ENCODE results near the gene CCNG2. TPM values are rescaled to one million over a fixed set of nuclear protein-coding genes. Genes with fewer than 3 reads are reported as not detected.

CCNG2 gene
- total RNA-seq, 4 donors from 2014 or later = 21.0 to 36.7 (median 27.9) TPM

DNA sequence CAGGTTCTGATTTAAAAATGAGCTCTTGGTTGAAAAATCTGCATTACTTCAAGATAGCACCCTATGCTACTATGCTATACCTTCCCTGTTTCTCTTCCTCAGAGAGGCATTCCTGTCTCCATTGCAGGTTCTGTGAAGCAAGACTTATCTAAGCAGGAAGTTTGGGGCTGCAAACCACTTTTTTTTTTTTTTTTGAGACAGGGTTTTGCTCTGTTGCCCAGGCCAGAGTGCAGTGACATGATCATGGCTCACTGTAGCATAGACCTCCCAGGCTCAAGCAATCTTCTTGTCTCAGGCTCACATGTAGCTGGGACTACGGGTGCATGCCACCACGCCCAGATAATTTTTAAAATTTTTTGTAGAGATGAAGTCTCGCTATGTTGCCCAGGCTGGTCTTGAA, 4.0 kb upstream of the CCNG2 start:
- no peak for TF ChIP-seq POLR2A (IDR thresholded peaks at IDR 0.05)
- TF ChIP-seq EP300 (IDR thresholded peaks at IDR 0.05) = no peak
- TF ChIP-seq CTCF (IDR thresholded peaks at IDR 0.05) = no peak
- WGBS, 2 donors = 79 to 86% methylated on average over 3 of the region's 3 CpGs
- no peaks in the 10 kb centered on the region for H3K36me3 ChIP-seq

DNA sequence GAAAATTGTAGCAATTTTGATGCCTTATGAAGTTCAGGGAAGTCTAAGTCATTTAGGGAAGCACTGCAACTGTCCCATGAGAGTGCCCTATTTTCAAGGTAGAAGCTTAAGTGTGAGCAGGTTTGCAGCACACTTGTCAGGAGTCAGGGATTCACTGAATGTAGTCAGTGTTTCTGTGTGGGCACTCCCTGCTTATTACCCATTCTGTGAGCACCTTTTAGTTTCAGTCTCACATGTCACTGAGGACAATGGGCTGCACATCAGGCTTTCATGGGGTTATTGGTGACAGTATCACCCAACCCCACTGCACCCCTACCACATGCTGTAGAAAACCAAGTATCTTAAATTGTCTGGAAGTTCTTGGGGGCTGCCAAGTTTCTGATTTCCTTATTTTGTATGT, 2.9 kb upstream of the CCNG2 start:
- no peak overlapping the region for H3K4me3 ChIP-seq
- H3K27me3 ChIP-seq = no peaks in the 10 kb centered on the region
- TF ChIP-seq CTCF (IDR thresholded peaks at IDR 0.05) (no peak), POLR2A (IDR thresholded peaks at IDR 0.05) (no peak), EP300 (IDR thresholded peaks at IDR 0.05) (no peak)
- H3K27ac ChIP-seq = no peak overlapping the region
- DNase-seq (ENCODE audit: low spot score in 2 of 2) = no peak
- no peaks in the 10 kb centered on the region for H3K9me3 ChIP-seq
- H3K36me3 ChIP-seq = no peaks in the 10 kb centered on the region
- peaks cover 0 to 27% (median 7%) of the 10 kb centered on the region in 4 donors for H3K4me1 ChIP-seq

More for the DNA sequence above, 4.0 kb upstream of the CCNG2 start:
- Histone ChIP-seq H3K4me1 (peaks cover 0 to 18% (median 3%) of the 10 kb centered on the region in 4 donors), H3K27me3 (no peaks in the 10 kb centered on the region), H3K27ac (no peak overlapping the region), H3K9me3 (no peaks in the 10 kb centered on the region), H3K4me3 (no peak overlapping the region)
- DNase-seq (ENCODE audit: low spot score in 2 of 2) = no peak

GRCh38 chr4:77154761-77155499, 2.1 kb upstream of the CCNG2 start:
- H3K27ac ChIP-seq = peak overlapping the region in 3 of 4 donors; percentile 74 to 99 (median 97)
- no peak overlapping the region for H3K4me3 ChIP-seq
- TF ChIP-seq CTCF (IDR thresholded peaks at IDR 0.05) = no peak
- TF ChIP-seq EP300 (IDR thresholded peaks at IDR 0.05) = no peak
- TF ChIP-seq POLR2A (IDR thresholded peaks at IDR 0.05) = no peak
- DNase-seq (ENCODE audit: low spot score in 2 of 2) = no peak
- peaks cover 0 to 36% (median 8%) of the 10 kb centered on the region in 4 donors for H3K4me1 ChIP-seq
- H3K36me3 ChIP-seq = peaks cover 0 to 7% (median 0%) of the 10 kb centered on the region in 3 donors
- 40 to 45% methylated on average over 4 of the region's 4 CpGs for whole genome bisulfite sequencing, 2 donors
- no peaks in the 10 kb centered on the region for H3K9me3 ChIP-seq
- no peaks in the 10 kb centered on the region for H3K27me3 ChIP-seq

- TF ChIP-seq CTCF (IDR thresholded peaks at IDR 0.05) = no peak
- TF ChIP-seq EP300 (IDR thresholded peaks at IDR 0.05) = no peak
- no peak for TF ChIP-seq POLR2A (IDR thresholded peaks at IDR 0.05)
- DNase-seq (ENCODE audit: low spot score in 2 of 2) = no peak
- Histone ChIP-seq H3K4me3 (peak overlapping the region; percentile 48 to 84 (median 80)), H3K27ac (peak overlapping the region; percentile 74 to 99 (median 96)), H3K9me3 (no peaks in the 10 kb centered on the region), H3K4me1 (peaks cover 0 to 44% (median 8%) of the 10 kb centered on the region in 4 donors), H3K27me3 (no peaks in the 10 kb centered on the region), H3K36me3 (peaks cover 0 to 13% (median 0%) of the 10 kb centered on the region in 3 donors)
- WGBS, 2 donors = 23 to 31% methylated on average over 15 of the region's 15 CpGs
These were observed 1.2 kb upstream of the CCNG2 start for GRCh38 chr4:77155631-77156452.

DNA sequence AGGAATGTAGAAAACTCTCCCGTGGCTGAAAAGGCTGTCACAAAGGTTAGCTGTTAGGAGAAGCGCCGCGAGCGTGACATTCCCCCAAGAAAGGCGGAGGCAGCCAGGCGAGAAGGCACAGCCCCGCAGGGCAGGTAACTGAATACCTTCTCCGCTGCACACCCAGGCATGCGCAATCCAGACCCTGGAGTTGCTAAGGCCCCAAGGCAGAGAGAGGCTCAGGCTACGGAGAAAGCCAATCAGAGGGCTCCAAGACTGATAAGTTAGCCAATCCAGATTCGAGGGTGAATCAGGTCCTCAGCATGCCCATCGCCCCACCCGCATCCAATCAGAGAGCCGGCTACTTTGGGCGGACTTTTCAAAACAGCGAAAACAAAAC, 485 bp upstream of the CCNG2 start:
- TF ChIP-seq CTCF (IDR thresholded peaks at IDR 0.05) (no peak), EP300 (IDR thresholded peaks at IDR 0.05) (no peak), POLR2A (IDR thresholded peaks at IDR 0.05) (peak; percentile 49 to 72)
- H3K27me3 ChIP-seq = no peaks in the 10 kb centered on the region
- no peaks in the 10 kb centered on the region for H3K9me3 ChIP-seq
- 0 to 1% methylated on average over 17 of the region's 17 CpGs for WGBS, 2 donors
- peak overlapping the region; percentile 96 to 99 (median 96) for H3K27ac ChIP-seq
- H3K4me3 ChIP-seq = peak overlapping the region; percentile 61 to 84 (median 80)
- H3K4me1 ChIP-seq = peaks cover 0 to 44% (median 8%) of the 10 kb centered on the region in 4 donors
- DNase-seq (ENCODE audit: low spot score in 2 of 2) = peak; percentile 93 to 99
- peaks cover 0 to 20% (median 0%) of the 10 kb centered on the region in 3 donors for H3K36me3 ChIP-seq

Data from tibial nerve (tissue), 4 donors.